HG03442 (cell line): Measurements from ENCODE around the gene FGD5.

Experiments used
- ATAC-seq: cut with Tn5 transposase; IDR thresholded peaks from one replicate; pipeline ENCODE4 v1.9.1; 2021; ENCODE audit warnings: mild to moderate bottlenecking, moderate library complexity; ENCODE audit not compliant: unreplicated experiment

FGD5 gene

GRCh38 chr3:14869917-14870782, 51.4 kb downstream of the FGD5 start:
- no peak for ATAC-seq

DNA sequence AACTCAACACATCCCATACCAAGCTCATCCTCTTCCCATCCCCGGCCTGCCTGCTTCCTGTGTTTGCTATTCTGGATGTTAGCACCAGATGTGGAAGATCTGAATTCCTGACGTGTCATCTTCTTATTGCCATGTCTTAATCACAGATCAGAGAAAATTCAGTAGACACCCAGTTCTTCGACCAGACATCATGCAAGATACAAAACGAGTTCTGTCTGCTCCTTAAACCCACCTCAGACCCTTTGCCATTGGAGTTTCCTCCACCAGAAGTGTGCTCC, 52.0 kb downstream of the FGD5 start:
- ATAC-seq, result no peak

GRCh38 chr3:14871456-14872200, 52.9 kb downstream of the FGD5 start:
- no peak for ATAC-seq

DNA sequence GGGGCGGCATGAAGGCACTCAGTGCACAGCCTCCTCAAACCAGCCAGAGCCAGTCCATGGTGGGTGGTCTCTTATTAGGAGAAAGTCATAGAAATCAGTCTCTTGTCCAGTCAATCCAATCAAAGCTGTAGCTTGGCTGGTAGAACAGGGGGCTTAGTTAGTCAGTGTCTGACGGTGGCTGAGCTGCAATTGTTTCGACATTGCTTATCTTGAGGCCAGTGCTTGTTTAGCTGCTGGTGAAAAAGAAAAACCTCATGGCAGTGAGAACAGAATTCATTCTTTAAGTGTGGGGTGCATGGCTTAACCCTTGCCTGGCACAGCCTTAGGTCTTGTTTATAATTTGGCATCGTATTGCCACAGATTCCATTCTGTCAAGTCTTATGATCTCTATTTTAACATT, 53.9 kb downstream of the FGD5 start:
- no peak for ATAC-seq

GRCh38 chr3:14874784-14875183, 56.0 kb downstream of the FGD5 start:
- no peak for ATAC-seq

DNA sequence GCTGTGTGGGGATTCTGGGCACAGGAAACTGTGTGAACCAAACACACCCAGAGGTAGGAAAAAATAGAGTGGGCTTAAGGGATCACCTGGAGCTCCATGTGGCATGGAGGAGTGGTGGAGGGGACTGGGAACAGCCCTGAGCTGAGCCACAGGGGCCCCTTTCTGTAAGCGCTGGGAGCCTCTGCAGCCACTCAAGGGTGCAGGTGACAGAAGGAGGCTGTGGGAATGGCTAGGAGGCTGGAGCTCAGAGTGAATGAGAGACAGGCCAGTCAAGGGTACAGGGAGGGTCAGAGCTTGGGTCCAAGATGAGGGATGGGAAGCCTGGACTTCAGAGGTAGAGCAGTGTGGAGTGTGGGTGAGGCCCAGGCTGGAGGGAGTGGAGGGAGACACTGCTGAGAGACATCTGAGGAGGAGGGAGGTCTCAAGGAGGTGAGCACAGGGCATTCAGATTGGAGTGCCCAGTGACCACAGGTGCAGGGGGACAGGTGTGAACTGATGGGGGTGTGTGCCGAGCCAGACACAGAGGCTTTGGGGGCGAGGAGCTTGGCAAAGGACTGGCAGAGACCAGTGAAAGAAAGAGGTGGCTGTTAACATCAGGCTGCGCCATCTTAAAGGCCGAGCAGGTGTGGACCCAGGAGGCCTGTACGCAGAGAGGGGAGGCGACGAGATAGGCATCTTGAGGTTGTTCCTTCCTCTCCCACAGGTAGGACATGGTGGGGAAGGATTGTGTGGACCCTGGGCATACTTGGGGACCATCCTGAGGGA, 56.8 kb downstream of the FGD5 start:
- ATAC-seq, result no peak

DNA sequence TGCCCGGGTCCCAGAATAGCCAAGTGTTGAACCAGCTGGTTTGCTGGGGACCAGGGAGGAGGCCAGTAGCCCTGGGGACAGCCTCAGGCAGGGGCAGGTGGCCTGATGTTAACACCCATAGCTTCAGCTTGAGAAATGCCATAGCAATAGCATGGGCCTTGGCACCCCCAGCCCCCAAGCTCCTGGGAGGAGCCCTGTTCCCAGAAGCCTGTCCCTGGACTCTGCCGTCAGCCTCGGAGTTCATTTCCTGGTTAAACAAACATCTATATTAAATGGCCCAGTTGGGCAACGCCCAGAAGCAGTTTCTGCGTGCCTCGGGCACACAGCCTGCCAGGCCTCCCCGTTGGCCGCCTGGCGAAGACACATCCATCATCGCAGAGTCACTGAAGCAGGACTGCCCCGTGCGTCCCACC, 58.2 kb downstream of the FGD5 start:
- ATAC-seq, result no peak

- no peak for ATAC-seq
Measured at GRCh38 chr3:14877469-14877868, 58.7 kb downstream of the FGD5 start.

DNA sequence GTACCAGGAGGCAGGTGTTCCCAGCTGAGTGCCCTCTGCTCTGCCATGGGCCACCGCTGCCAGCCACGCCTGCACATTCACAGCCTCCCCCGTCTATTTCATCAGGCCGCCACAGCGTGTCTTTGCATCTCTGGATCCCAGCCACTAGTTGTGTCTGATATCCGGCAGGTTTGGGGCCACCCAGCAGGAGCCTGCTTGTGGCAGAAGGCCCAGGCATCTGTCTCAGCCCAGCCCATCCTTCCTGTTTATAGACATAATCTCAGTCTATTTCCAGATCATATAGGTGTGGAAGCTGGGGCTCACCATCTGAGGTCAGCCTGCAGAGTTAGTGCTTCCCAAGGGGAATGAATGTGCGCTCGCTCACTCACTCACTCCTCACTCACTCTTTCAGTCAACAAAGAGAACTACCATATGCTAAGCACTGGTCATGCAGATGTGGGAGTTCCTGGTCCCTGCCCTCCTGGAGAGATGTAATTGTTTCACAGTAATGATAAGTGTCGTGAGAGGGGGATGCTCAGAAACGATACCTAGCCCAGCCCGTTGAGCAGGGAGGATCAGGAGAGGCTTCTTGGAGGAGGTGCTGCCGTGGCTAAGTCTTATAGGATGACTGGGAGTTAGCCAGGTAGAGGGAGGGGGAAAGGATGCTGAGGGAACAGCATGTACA, 60.6 kb downstream of the FGD5 start:
- no peak for ATAC-seq

- ATAC-seq, result no peak
Measured at GRCh38 chr3:14880447-14881106, 61.8 kb downstream of the FGD5 start.

- ATAC-seq, result no peak
Measured at GRCh38 chr3:14883226-14883625, 64.5 kb downstream of the FGD5 start.

- ATAC-seq, result no peak
Measured at GRCh38 chr3:14884665-14885064, 65.9 kb downstream of the FGD5 start.

DNA sequence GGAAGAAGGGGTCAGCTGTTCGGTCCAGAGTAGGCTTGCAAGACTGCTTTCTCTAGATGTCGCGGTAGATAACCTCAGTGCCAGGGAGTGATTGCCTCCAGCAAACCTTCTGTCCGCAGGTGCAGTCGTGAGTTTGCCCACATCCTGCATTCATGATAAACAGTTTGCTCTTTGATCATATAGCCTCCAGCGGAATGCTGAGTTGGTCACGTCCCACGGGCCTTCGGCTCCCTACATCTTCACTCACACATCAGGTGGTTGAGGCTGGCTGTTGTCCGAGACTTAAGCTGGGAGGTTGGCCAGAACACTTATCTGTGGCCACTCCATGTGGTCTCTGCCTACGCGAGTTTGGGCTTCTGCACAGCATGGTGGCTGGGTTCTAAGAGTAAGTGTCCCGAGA, 66.5 kb downstream of the FGD5 start:
- ATAC-seq, result no peak

GRCh38 chr3:14886101-14886500, 67.3 kb downstream of the FGD5 start:
- ATAC-seq, result no peak

- no peak for ATAC-seq
Measured at GRCh38 chr3:14889205-14889604, 70.4 kb downstream of the FGD5 start.

GRCh38 chr3:14889943-14890342, 71.2 kb downstream of the FGD5 start:
- ATAC-seq, result no peak

DNA sequence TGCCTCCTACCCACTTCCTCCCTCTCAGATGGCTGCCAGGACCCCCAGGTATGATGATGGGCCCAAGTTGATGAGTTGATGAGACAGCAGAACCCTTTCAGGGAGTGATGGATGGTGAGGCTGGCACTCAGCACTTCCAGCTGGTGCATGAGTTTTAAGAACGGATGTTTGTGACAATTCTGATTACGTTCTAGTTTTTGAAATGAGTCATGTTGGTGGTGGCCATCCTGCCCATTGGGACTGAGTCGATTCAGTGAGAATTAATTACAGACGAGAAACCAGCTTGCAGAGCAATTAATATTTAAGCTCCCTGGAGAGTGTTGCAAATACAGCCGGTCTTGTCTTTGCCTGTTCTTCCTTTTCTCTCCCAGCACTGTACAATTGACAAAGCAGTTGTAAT, 71.7 kb downstream of the FGD5 start:
- no peak for ATAC-seq

GRCh38 chr3:14891135-14892132, 72.7 kb downstream of the FGD5 start:
- no peak for ATAC-seq

- ATAC-seq, result no peak
Measured at GRCh38 chr3:14892226-14892625, 73.5 kb downstream of the FGD5 start.
